Suppressor macrophage treated with lipopolysaccharide for 1 hour (primary cell): ENCODE results near the gene HSPBAP1.
A peak's percentile ranks its signal among the peaks of the same experiment; 100 is the strongest.

Experiments used
- DNase-seq, 3 donors: peaks; one replicate each; pipeline ENCODE4 v3.0.0-alpha.2; 2020 to 2022

Gene HSPBAP1, protein sequence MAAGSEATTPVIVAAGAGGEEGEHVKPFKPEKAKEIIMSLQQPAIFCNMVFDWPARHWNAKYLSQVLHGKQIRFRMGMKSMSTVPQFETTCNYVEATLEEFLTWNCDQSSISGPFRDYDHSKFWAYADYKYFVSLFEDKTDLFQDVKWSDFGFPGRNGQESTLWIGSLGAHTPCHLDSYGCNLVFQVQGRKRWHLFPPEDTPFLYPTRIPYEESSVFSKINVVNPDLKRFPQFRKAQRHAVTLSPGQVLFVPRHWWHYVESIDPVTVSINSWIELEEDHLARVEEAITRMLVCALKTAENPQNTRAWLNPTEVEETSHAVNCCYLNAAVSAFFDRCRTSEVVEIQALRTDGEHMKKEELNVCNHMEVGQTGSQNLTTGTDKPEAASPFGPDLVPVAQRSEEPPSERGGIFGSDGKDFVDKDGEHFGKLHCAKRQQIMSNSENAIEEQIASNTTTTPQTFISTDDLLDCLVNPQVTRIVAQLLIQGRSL

GRCh38 chr3:122793568-122794416 is at the start of gene HSPBAP1:
Gene HSPBAP1, minus strand, starts transcription at chr3:122793831. Its CDS starts 151 bp downstream, at chr3:122793680.
- peak; percentile 90 to 95 (median 94) for DNase-seq

DNA sequence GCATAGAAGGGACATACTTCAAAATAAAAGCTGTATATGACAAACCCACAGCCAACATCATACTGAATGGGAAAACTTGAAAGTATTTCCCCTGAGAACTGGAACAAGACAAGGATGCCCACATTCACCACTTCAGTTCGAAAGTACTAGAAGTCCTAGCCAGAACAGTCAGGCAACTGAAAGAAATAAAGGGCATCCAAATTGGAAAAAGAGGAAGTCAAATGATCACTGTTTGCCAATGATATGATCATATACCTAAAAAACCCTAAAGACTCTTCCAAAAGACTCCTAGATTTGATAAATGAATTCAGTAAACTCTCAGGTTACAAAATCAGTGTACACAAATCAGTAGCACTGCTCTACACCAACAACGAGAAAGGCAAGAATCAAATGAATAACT is 42.0 kb upstream of the HSPBAP1 start:
- DNase-seq = no peak

- peak in 2 of 3 donors; percentile 5 to 19 for DNase-seq
Measured at GRCh38 chr3:122828281-122828680, 34.6 kb upstream of the HSPBAP1 start.

GRCh38 chr3:122826278-122826677 is 32.6 kb upstream of the HSPBAP1 start:
- DNase-seq = peak in 2 of 3 donors; percentile 31 to 34

DNA sequence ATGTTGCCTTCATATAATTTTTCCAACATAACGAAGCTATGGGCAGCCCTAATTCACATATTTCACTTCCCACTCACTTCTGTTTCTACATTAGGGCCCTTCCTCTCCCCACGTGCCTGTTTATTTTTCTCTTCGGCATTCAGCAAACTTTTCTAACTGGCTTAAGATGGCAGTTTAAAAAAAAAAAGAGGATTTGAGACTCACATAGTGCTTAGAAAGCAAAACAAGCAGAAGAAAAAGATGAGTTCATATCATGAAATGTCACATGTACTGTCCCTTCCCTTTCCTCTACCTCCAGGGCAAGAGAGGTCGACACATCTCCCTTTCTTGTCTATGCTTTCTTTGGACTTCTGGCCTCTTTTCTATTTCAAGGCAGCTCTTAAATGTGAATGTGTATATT is 31.8 kb upstream of the HSPBAP1 start:
- peak; percentile 65 to 86 (median 86) for DNase-seq

DNA sequence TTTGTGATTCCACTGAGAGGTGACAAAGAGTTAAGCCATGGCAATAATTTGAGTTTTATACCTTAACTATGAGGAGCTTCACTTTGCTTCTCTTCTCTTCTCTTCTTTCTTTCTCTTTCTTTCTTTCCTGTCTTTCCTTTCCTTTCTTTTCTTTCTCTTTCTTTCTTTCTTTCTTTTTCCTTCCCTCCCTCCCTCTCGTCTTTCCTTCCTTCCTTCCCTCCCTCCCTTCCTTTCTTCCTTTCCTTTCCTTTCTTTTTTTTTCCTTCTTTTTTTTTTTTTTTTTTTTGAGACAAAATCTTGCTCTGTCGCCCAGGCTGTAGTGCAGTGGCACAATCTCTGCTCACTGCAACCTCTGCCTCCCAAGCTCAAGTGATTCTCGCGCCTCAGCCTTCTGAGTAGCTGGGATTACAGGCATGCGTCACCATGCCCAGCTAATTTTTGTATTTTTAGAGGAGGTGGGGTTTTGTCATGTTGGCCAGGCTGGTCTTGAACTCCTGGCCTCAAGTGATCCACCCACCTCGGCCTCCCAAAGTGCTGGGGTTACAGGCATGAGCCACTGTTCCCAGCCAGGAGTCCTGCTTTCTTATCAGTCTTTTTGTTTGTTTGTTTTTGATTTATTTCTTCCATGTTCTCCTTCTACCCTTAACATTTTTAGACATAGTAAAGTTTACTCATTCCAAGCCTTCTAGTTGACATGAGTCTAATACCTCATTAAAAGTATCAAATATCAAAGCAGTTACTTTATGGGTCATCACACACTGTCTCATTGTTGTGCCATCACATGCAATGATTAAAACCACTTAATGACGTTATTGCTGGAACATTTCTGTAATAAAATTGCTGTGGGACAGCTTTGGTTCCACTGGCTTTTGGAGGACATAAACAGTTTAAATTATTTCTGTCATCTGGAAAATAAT is 31.1 kb upstream of the HSPBAP1 start:
- peak; percentile 9 to 58 (median 52) for DNase-seq

GRCh38 chr3:122816587-122816986 is 23.0 kb upstream of the HSPBAP1 start:
- no peak for DNase-seq

GRCh38 chr3:122810734-122811133 is 17.1 kb upstream of the HSPBAP1 start:
- no peak for DNase-seq

DNA sequence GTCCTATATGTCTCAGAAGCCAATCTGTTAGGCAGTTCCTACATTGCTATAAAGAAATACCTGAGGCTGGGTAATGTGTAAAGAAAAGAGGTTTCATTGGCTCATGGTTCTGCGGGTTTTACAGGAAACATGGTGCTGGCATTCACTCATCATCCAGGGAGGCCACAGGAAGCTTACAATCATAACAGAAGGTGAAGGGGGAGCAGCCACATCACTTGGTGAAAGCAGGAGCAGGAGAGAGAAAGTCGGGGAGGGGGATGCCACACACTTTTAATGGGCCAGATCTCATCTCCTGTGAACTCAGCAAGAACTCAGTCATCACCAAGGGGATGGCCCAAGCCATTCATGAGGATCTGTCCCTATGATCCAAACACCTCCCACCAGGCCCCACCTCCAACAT is 10.3 kb upstream of the HSPBAP1 start:
- no peak for DNase-seq

- DNase-seq = no peak
Measured at GRCh38 chr3:122802323-122802722, 8.7 kb upstream of the HSPBAP1 start.

DNA sequence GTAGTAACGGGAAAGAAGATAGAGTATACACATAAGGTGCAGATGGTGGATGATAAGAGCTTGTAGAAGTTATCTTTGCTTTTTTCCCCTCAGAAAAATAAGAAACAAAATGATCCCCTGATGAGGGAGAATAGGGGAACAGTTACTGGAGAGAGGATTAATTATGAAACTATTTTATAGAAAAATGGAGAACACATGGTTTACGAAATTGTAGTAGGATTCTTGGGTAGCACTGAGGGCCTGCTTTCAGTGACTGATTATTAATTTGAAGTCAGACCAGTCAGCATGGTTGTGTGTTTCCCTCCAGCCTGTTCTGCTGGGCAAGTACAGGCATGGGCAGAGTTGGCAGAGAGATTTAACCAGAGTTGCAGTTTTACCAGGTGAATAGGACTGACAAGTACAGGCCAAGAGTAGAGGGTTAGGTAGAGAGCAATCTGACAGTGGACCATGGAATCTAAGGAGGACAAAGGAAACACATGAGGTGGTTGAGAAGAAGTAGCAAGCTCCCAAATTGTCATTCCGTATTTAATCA is 7.1 kb upstream of the HSPBAP1 start:
- DNase-seq = no peak

DNA sequence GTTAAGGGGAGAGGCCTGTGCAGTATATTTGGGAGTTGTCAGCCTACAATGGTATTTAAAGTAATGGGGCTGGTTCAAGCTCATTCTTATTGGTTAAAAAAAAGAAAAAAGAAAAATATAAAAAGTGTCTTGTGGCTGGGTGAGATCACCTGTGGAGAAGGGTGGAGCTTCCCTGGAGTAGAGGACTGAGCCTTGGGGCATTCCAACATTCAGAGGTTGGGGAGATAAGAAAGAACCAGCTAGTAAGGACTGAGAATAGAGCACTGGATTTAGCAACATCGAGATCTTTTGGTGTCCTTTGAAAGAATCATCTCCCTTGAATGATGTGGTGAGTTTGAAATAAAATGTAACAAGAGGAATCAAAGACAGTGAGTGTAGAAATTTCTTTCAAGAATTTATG is 6.4 kb upstream of the HSPBAP1 start:
- DNase-seq = no peak

- DNase-seq = no peak
Measured at GRCh38 chr3:122799322-122799721, 5.7 kb upstream of the HSPBAP1 start.

DNA sequence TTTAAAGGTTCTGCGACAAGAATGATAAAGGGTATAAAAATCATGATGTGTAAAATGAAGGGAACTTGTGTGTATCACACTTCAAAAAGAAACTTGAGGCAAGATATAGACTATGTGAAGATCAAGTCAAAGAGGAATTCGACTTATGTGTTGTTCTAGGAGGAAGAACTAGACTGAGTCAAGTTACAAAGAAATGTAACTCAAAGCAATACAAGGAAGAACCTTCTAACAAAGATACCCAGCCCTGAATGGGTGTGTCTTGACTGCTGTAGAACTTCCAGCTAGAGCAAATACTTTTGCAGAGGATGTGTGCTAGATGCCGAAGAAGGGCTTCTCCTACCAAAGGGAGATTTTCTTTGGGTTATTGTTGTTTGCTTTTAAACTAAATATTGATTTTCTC is 3.7 kb upstream of the HSPBAP1 start:
- peak; percentile 12 to 37 (median 29) for DNase-seq

GRCh38 chr3:122795674-122796195 is 2.1 kb upstream of the HSPBAP1 start:
- DNase-seq = peak; percentile 24 to 50 (median 44)

- DNase-seq = peak; percentile 85 to 94 (median 91)
Measured at GRCh38 chr3:122794779-122795673, 1.4 kb upstream of the HSPBAP1 start, which contains the start of gene SLC49A4. Gene SLC49A4, plus strand, starts transcription at chr3:122795069. Its CDS starts 124 bp downstream, at chr3:122795193.

GRCh38 chr3:122794483-122794778 is 800 bp upstream of the HSPBAP1 start:
- DNase-seq = no peak

GRCh38 chr3:122789585-122790273 is 3.9 kb downstream of the HSPBAP1 start:
- DNase-seq = no peak

DNA sequence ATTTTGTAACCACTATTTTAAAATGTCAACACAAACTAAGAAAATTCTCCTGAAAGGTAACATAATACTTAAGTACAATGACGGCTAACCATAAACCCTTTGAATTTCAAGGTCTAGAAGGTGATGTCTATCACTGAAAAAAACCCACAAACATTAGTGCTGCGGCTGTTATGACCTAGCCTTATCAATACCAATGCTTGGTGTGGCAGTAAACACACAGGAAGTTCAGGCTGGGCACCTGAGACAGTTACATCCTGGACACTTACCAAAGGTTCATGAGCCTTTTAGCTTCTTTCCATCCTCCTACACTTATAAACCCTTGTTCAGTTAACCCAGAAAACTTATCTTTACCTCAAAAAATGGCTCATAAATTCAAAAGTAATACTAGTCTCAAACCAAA is 5.8 kb downstream of the HSPBAP1 start:
- DNase-seq = no peak

DNA sequence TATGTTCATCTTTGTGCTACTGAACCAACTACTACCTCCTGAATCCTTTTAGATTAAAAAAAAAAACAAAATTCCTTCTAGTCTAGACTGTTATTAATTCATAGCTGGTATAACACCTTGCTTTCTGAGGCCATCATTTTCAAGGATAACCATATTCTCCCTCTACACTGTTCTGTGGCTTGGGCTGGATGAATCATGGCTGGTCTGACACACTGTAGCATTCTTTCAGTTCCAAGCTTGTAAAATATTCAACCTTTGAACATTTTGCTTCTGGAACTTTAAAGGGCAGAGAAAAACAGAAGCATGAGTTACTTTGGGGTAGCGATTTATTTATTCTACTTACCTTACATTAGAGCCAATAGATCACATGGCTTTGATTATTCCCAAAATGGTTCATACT is 7.6 kb downstream of the HSPBAP1 start:
- DNase-seq = no peak
